GM19238 (cell line): ENCODE measurements around the gene CEACAM16.

Experiments used
- DNase-seq: peaks from one replicate; pipeline ENCODE4 v3.0.0; 2011; ENCODE audit warnings: low spot score; ENCODE audit not compliant: insufficient read length

The CEACAM16 gene

GRCh38 chr19:44759083-44759804 is 60.3 kb downstream of the CEACAM16 start:
- no peak for DNase-seq
